GM23248 (cell line): ENCODE data around the gene OR4F15.

Experiments
- EZH2 ChIP-seq: fragments of 200-600 bp; sonication (generic); IDR thresholded peaks from 2 replicates; pipeline ENCODE4 v1.6.1; 2018; ENCODE audit warnings: antibody characterized with exemption, mild to moderate bottlenecking; ENCODE audit not compliant: insufficient read depth, poor library complexity, severe bottlenecking
- EZH2phosphoT487 ChIP-seq: fragments of 200-600 bp; sonication (generic); IDR thresholded peaks from 2 replicates; pipeline ENCODE4 v1.6.1; 2018; ENCODE audit warnings: antibody characterized with exemption, moderate library complexity, mild to moderate bottlenecking, low read depth; ENCODE audit not compliant: insufficient read depth

DNA sequence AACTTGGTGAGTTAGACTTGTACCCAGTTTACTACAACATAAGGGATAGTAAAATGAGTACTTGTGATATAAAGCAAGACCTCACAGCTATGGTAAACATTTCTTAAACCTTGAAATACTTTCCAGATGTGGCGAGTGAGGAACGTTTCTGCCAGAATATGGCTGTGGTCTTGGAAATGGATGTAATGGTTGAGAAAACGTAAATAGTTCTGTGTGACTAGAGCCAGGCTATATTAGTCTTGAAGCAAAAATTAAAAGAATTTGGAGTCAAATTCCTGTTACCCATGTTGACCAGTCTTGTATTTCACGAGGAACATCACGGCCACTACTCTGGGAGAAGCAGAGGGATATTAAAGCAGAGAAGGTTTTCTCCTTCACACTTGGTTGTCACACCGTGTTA, 15.3 kb downstream of the OR4F15 start:
- no peak for TF ChIP-seq EZH2
- no peak for TF ChIP-seq EZH2phosphoT487
